Liver (tissue), 10 donors: Measurements from ENCODE around the gene DMAP1. TPM values are rescaled to one million over a fixed set of nuclear protein-coding genes. Genes with fewer than 3 reads are reported as not detected.

ENCODE experiments used
- DNase-seq: peaks from one replicate; pipeline ENCODE4 v3.0.0-alpha.2; 2017; ENCODE audit warnings: low spot score
- H3K27ac ChIP-seq, 2 donors: one replicate each; pipeline ENCODE4 v1.7.0; 2013; ENCODE audit warnings: inconsistent platforms in 2 of 2, low read length in 2 of 2, control low read depth in 1 of 2, low read depth in 1 of 2, mild to moderate bottlenecking in 1 of 2
- H3K27me3 ChIP-seq, 4 donors: one replicate each; pipeline versions ENCODE4 v1.6.1 to v1.7.0; 2013; ENCODE audit warnings: low read length in 3 of 4, inconsistent platforms in 1 of 4, mild to moderate bottlenecking in 1 of 4, moderate library complexity in 1 of 4; ENCODE audit not compliant: control insufficient read depth in 4 of 4, insufficient read depth in 4 of 4
- H3K36me3 ChIP-seq, 4 donors: one replicate each; pipeline versions ENCODE4 v1.6.1 to v1.7.0; 2013; ENCODE audit warnings: low read length in 3 of 4, mild to moderate bottlenecking in 3 of 4, low read depth in 1 of 4, moderate library complexity in 1 of 4; ENCODE audit not compliant: control insufficient read depth in 4 of 4, insufficient read depth in 3 of 4
- H3K4me1 ChIP-seq, 4 donors: one replicate each; pipeline versions ENCODE4 v1.6.1 to v1.7.0; 2013; ENCODE audit warnings: low read length in 3 of 4, mild to moderate bottlenecking in 3 of 4, moderate library complexity in 1 of 4; ENCODE audit not compliant: control insufficient read depth in 4 of 4, insufficient read depth in 4 of 4
- H3K4me3 ChIP-seq, 3 donors: one replicate each; pipeline versions ENCODE4 v1.6.1 to v1.7.0; 2013; ENCODE audit warnings: low read length in 3 of 3, control low read depth in 1 of 3, low read depth in 1 of 3, mild to moderate bottlenecking in 1 of 3
- H3K9ac ChIP-seq, 2 donors: one replicate each; pipeline ENCODE4 v1.7.0; 2013; ENCODE audit warnings: low read length in 2 of 2, mild to moderate bottlenecking in 2 of 2, moderate library complexity in 2 of 2, control low read depth in 1 of 2, low read depth in 1 of 2
- H3K9me3 ChIP-seq, 4 donors: one replicate each; pipeline versions ENCODE4 v1.6.1 to v1.7.0; 2013; ENCODE audit warnings: low read length in 3 of 4; ENCODE audit not compliant: control insufficient read depth in 4 of 4
- ATF3 ChIP-seq: IDR thresholded peaks from 2 replicates; pipeline ENCODE4 v1.6.1; 2016; ENCODE audit warnings: antibody characterized with exemption
- CTCF ChIP-seq: fragments of 150-350 bp; IDR thresholded peaks from 2 replicates; pipeline ENCODE4 v1.5.1; 2017; ENCODE audit warnings: improper control_type of control experiment, low read depth, low read length; ENCODE audit not compliant: missing input control
- EGR1 ChIP-seq, 2 donors: IDR thresholded peaks; 2 replicates each; pipeline ENCODE4 v1.6.1; 2016 to 2018; ENCODE audit warnings: antibody characterized with exemption in 2 of 2, low read depth in 2 of 2
- FOXA1 ChIP-seq: IDR thresholded peaks from 2 replicates; pipeline ENCODE4 v1.6.1; 2016; ENCODE audit warnings: antibody characterized with exemption
- FOXA2 ChIP-seq: IDR thresholded peaks from 2 replicates; pipeline ENCODE4 v1.6.1; 2016; ENCODE audit warnings: antibody characterized with exemption
- GABPA ChIP-seq, 2 donors: IDR thresholded peaks in 1 of 2; conservative IDR thresholded peaks in 1 of 2; 2 replicates each; pipeline ENCODE4 v1.6.1; 2016; ENCODE audit warnings: antibody characterized with exemption in 2 of 2, mild to moderate bottlenecking in 1 of 2, moderate library complexity in 1 of 2
- HNF4A ChIP-seq, 2 donors: conservative IDR thresholded peaks; 2 replicates each; pipeline ENCODE4 v1.6.1; 2016; ENCODE audit warnings: antibody characterized with exemption in 2 of 2, mild to moderate bottlenecking in 2 of 2
- HNF4G ChIP-seq: IDR thresholded peaks from 2 replicates; pipeline ENCODE4 v1.6.1; 2016; ENCODE audit warnings: antibody characterized with exemption
- JUND ChIP-seq, 2 donors: IDR thresholded peaks; 2 replicates each; pipeline ENCODE4 v1.6.1; 2016; ENCODE audit warnings: antibody characterized with exemption in 2 of 2
- MAX ChIP-seq: IDR thresholded peaks from 2 replicates; pipeline ENCODE4 v1.6.1; 2016; ENCODE audit warnings: antibody characterized with exemption
- NR2F2 ChIP-seq: IDR thresholded peaks from 2 replicates; pipeline ENCODE4 v1.6.1; 2016; ENCODE audit warnings: antibody characterized with exemption
- RAD21 ChIP-seq, 2 donors: IDR thresholded peaks; 2 replicates each; pipeline ENCODE4 v1.6.1; 2016; ENCODE audit warnings: antibody characterized with exemption in 2 of 2, mild to moderate bottlenecking in 2 of 2
- REST ChIP-seq: IDR thresholded peaks from 2 replicates; pipeline ENCODE4 v1.6.1; 2016; ENCODE audit warnings: antibody characterized with exemption, mild to moderate bottlenecking
- RXRA ChIP-seq, 2 donors: IDR thresholded peaks; 2 replicates each; pipeline ENCODE4 v1.6.1; 2017 to 2018; ENCODE audit warnings: antibody characterized with exemption in 2 of 2, mild to moderate bottlenecking in 1 of 2
- SP1 ChIP-seq: IDR thresholded peaks from 2 replicates; pipeline ENCODE4 v1.6.1; 2018; ENCODE audit warnings: antibody characterized with exemption, mild to moderate bottlenecking
- TAF1 ChIP-seq: conservative IDR thresholded peaks from 2 replicates; pipeline ENCODE4 v1.6.1; 2016; ENCODE audit warnings: antibody characterized with exemption, mild to moderate bottlenecking
- YY1 ChIP-seq: IDR thresholded peaks from 2 replicates; pipeline ENCODE4 v1.6.1; 2016; ENCODE audit warnings: antibody characterized with exemption, mild to moderate bottlenecking
- ZBTB33 ChIP-seq: IDR thresholded peaks from 2 replicates; pipeline ENCODE4 v1.6.1; 2016; ENCODE audit warnings: antibody characterized with exemption
- WGBS: extraction: QIAGEN DNeasy Blood & Tissue Kit; methylation state at CpG from one replicate; pipeline ENCODE4 v1.1.7; 2013; 5-methylcytosine and 5-hydroxymethylcytosine counted together
- polyA plus RNA-seq, 2 donors: library from polyadenylated mRNA; stranded (reverse) in 1 of 2; unstranded in 1 of 2; fragments of 200-250 nt in 1 of 2; fragments of >200 nt in 1 of 2; fragmentation: Nextera tagmentation in 1 of 2; extraction: Ambion mirVana in 1 of 2; gene quantifications; one replicate each; pipeline versions ENCODE4 v1.2.1 to v1.2.3, GENCODE V29; 2013 to 2015
- small RNA-seq: library from RNA; depleted of rRNA; stranded (forward); fragments of <200 nt; gene quantifications from one replicate; pipeline ENCODE3, GENCODE V24; 2014
- total RNA-seq, 2 donors: library from RNA; depleted of rRNA; stranded (reverse); fragments of >200 nt; gene quantifications; one replicate each; pipeline ENCODE4 v1.2.3, GENCODE V29; 2014
- donor health status: healthy.
- donor health status: healthy.
- donor health status: healthy.
- donor health status: healthy.
- donor health status: healthy.

Gene DMAP1
- total and polyA plus RNA-seq, 4 donors, result 15.3 to 24.8 (median 18.3) TPM

GRCh38 chr1:44268054-44268453 lies 54.8 kb downstream of the DMAP1 start:
- H3K27ac ChIP-seq, result no peak overlapping the region

More at GRCh38 chr1:44268054-44268453, 54.8 kb downstream of the DMAP1 start:
- TF ChIP-seq TAF1 (no peak), REST (no peak), GABPA (IDR thresholded peaks at IDR 0.05 in 1 of 2, conservative IDR thresholded peaks at IDR 0.05 in 1 of 2) (no peak), FOXA1 (no peak), RXRA (IDR thresholded peaks at IDR 0.05) (no peak), FOXA2 (no peak), ZBTB33 (no peak), RAD21 (IDR thresholded peaks at IDR 0.05) (no peak), YY1 (no peak), EGR1 (IDR thresholded peaks at IDR 0.05; ENCODE audit: low read depth in 2 of 2) (no peak), HNF4G (no peak), JUND (IDR thresholded peaks at IDR 0.05) (no peak), ATF3 (no peak), MAX (no peak), HNF4A (conservative IDR thresholded peaks at IDR 0.05) (no peak), CTCF (no peak), SP1 (no peak), NR2F2 (no peak)
- no peaks in the 10 kb centered on the region for H3K4me1 ChIP-seq
- no peak overlapping the region for H3K4me3 ChIP-seq
- H3K9me3 ChIP-seq, result no peaks in the 10 kb centered on the region
- no peak for DNase-seq
- H3K9ac ChIP-seq, result no peak overlapping the region
- no peaks in the 10 kb centered on the region for H3K27me3 ChIP-seq
- no peaks in the 10 kb centered on the region for H3K36me3 ChIP-seq
- WGBS, result 95% methylated on average over 1 of the region's 1 CpG

Small RNA genes within 50 kb of the gene (small RNA-seq; reads per million reads assigned to genes)
- gene AL035417.1, result not detected

Other genes with a start within 250 kb of the DMAP1 start
- 10 to 100 TPM in 1 of 2 donors, 1 to 10 TPM in 1; 9.3 to 20.9 TPM for gene DPH2, start 243.5 kb upstream of the DMAP1 start, total RNA-seq
- gene DPH2, start 243.5 kb upstream of the DMAP1 start, polyA plus RNA-seq, result 10 to 100 TPM; 13.0 to 17.7 TPM
- gene ATP6V0B, start 238.5 kb upstream of the DMAP1 start, total RNA-seq, result 10 to 100 TPM; 69.5 to 99.5 TPM
- gene ATP6V0B, start 238.5 kb upstream of the DMAP1 start, polyA plus RNA-seq, result 100 to 1,000 TPM; 158 to 277 TPM
- 10 to 100 TPM; 12.8 to 19.4 TPM for gene B4GALT2, start 234.3 kb upstream of the DMAP1 start, total RNA-seq
- 10 to 100 TPM in 1 of 2 donors, 1 to 10 TPM in 1; 2.9 to 31.5 TPM for gene B4GALT2, start 234.3 kb upstream of the DMAP1 start, polyA plus RNA-seq
- 1 to 10 TPM in 1 of 2 donors, under 1 TPM in 1; 0.92 to 4.2 TPM for gene CCDC24, start 221.9 kb upstream of the DMAP1 start, total RNA-seq
- 1 to 10 TPM; 2.2 to 2.5 TPM for gene CCDC24, start 221.9 kb upstream of the DMAP1 start, polyA plus RNA-seq
- 10 to 100 TPM in 1 of 2 donors, 1 to 10 TPM in 1; 1.0 to 47.7 TPM for gene SLC6A9, start 182.0 kb upstream of the DMAP1 start, total RNA-seq
- gene SLC6A9, start 182.0 kb upstream of the DMAP1 start, polyA plus RNA-seq, result 1 to 10 TPM in 1 of 2 donors, under 1 TPM in 1; 0.57 to 6.1 TPM
- not detected for gene KLF17, start 94.7 kb upstream of the DMAP1 start, total RNA-seq
- not detected for gene KLF17, start 94.7 kb upstream of the DMAP1 start, polyA plus RNA-seq
- gene KLF18, start 71.8 kb upstream of the DMAP1 start, total RNA-seq, result not detected
- not detected for gene KLF18, start 71.8 kb upstream of the DMAP1 start, polyA plus RNA-seq
- 10 to 100 TPM; 15.7 to 22.7 TPM for gene ERI3, start 141.8 kb downstream of the DMAP1 start, total RNA-seq
- 10 to 100 TPM; 20.0 to 23.8 TPM for gene ERI3, start 141.8 kb downstream of the DMAP1 start, polyA plus RNA-seq
- gene RNF220, start 191.8 kb downstream of the DMAP1 start, total RNA-seq, result 10 to 100 TPM; 25.5 to 35.8 TPM
- 10 to 100 TPM; 18.2 to 26.6 TPM for gene RNF220, start 191.8 kb downstream of the DMAP1 start, polyA plus RNA-seq